Stimulated activated memory B cell treated with anti-CD40 and anti-IgM and Interleukin-4, amounts not matched to agents 10 μg/mL and 1 μg/mL and 100 μg/mL, for 72 hours (primary cell): Measurements from ENCODE around the gene POT1.

Source experiments
- ATAC-seq: fragments of 150-1000 bp; cut with Tn5 transposase; 2 replicates; pipeline ENCODE4 v1.10.0; 2021
- H3K27ac Mint-ChIP-seq: one replicate; pipeline ENCODE4 v1.8.0; 2022; ENCODE audit warnings: mild to moderate bottlenecking, mixed read lengths
- H3K27me3 Mint-ChIP-seq: one replicate; pipeline ENCODE4 v1.8.0; 2022; ENCODE audit warnings: mixed read lengths
- H3K36me3 Mint-ChIP-seq: one replicate; pipeline ENCODE4 v1.8.0; 2022; ENCODE audit warnings: mixed read lengths
- H3K4me1 Mint-ChIP-seq: one replicate; pipeline ENCODE4 v1.8.0; 2022; ENCODE audit warnings: mixed read lengths
- H3K4me3 Mint-ChIP-seq: one replicate; pipeline ENCODE4 v1.8.0; 2022; ENCODE audit warnings: mild to moderate bottlenecking, moderate library complexity, mixed read lengths
- H3K9me3 Mint-ChIP-seq: one replicate; pipeline ENCODE4 v1.8.0; 2022; ENCODE audit warnings: mixed read lengths

Gene POT1

DNA sequence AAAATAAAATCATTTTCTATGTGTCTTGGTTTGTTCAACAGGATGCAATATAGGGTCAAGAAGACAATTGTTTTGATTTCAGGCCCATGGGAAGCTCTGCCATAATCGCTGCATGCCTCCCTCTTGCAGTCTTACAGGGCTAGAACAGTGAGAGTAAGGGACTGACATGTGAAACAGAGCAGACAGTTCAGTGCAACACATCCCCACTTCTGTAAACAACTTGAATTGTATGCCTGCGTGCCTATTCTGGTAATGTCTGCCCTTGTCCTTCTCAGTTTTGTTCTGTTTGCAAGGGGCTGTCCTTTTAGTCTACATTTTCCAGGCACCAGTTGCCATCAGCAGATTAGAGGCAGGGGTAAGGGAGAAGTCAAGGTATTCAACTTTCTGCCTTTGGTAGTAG, 129.2 kb downstream of the POT1 start:
- Mint-ChIP-seq H3K27ac (no peak overlapping the region), H3K9me3 (peaks cover 5% of the 10 kb centered on the region), H3K36me3 (no peaks in the 10 kb centered on the region), H3K4me3 (no peak overlapping the region), H3K4me1 (no peaks in the 10 kb centered on the region), H3K27me3 (peaks cover 22% of the 10 kb centered on the region)
- no peak for ATAC-seq

DNA sequence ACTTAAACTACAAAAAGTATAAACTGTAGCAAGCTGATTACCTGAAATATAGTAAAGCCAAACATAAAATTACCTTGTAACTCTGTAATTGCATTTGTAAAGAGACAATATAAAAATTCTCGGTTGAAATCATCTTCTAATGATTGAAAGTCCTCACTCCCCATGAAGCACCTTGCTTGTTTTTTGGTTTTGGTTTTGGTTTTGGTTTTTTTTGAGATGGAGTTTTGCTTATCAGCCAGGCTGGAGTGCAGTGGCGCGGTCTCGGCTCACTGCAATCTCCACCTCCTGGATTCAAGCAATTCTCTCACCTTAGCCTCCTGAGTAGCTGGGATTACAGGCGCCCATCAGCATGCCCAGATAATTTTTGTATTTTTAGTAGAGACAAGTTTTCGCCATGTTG, 130.2 kb downstream of the POT1 start:
- H3K4me3 Mint-ChIP-seq, result no peak overlapping the region
- no peaks in the 10 kb centered on the region for H3K4me1 Mint-ChIP-seq
- no peak overlapping the region for H3K27ac Mint-ChIP-seq
- no peak for ATAC-seq
- H3K36me3 Mint-ChIP-seq, result no peaks in the 10 kb centered on the region
- peaks cover 5% of the 10 kb centered on the region for H3K9me3 Mint-ChIP-seq
- H3K27me3 Mint-ChIP-seq, result peaks cover 22% of the 10 kb centered on the region

DNA sequence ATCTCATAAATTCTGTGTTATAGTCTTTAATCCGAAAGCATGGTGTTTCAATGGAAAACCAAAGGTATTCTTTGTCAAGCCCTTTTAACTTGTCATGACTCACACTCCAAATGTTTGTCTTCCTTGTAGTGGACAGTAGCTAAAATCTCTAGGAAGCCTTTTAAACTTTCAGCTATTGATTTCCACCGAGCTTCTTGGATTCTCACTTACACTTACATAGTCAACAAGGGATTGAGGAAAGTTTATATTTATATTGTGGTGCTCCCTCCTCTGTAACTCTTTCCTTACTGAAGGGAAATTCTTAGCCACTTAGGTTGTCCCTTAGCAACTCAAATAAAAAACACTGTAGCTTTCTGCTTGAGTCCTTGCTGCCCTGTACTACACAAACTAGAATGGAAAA, 132.9 kb downstream of the POT1 start:
- Mint-ChIP-seq H3K4me1 (no peaks in the 10 kb centered on the region), H3K36me3 (no peaks in the 10 kb centered on the region), H3K27ac (no peak overlapping the region), H3K9me3 (peaks cover 5% of the 10 kb centered on the region), H3K4me3 (no peak overlapping the region), H3K27me3 (peaks cover 22% of the 10 kb centered on the region)
- no peak for ATAC-seq

DNA sequence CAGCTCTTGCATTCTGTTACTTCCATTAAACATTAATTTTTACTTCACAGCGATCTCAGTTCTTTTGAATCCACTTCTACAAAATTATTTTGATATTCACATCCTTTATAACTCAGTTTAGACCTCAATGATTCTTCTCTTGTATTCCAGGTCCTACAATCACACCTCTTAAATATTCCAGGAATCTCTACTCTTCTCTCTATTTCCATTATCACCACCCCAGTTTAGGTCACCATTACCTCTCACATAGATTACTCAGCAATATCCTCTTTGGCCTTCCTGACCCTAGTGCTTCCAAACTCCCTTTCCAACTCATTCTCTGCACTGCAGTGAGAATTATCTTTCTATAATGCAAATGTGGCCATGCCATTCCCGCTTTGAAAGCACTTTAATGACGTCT, 136.9 kb downstream of the POT1 start:
- H3K27me3 Mint-ChIP-seq, result peaks cover 30% of the 10 kb centered on the region
- H3K27ac Mint-ChIP-seq, result no peak overlapping the region
- H3K36me3 Mint-ChIP-seq, result no peaks in the 10 kb centered on the region
- H3K4me3 Mint-ChIP-seq, result no peak overlapping the region
- peaks cover 5% of the 10 kb centered on the region for H3K9me3 Mint-ChIP-seq
- no peaks in the 10 kb centered on the region for H3K4me1 Mint-ChIP-seq
- no peak for ATAC-seq

DNA sequence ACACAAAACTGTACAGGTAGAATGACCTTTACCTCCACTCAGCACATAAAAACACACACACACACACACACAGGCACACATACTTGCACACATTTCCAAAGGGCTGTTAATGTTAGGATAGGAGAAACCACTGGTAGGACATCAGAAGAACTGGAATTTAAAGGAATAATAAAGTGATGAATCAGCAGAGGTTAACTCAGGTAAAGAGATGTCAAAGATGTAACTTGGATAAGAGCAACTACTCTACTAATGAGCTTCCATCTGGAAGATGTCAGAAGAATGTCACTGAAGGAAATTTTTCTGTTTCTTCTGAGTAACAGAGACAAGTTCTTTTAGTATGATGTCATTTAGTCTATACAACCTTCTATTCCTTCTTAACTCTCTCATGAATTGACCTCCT, 137.6 kb downstream of the POT1 start:
- Mint-ChIP-seq H3K27me3 (peaks cover 28% of the 10 kb centered on the region), H3K4me1 (no peaks in the 10 kb centered on the region), H3K9me3 (peaks cover 5% of the 10 kb centered on the region), H3K36me3 (no peaks in the 10 kb centered on the region), H3K27ac (no peak overlapping the region), H3K4me3 (no peak overlapping the region)
- no peak for ATAC-seq

DNA sequence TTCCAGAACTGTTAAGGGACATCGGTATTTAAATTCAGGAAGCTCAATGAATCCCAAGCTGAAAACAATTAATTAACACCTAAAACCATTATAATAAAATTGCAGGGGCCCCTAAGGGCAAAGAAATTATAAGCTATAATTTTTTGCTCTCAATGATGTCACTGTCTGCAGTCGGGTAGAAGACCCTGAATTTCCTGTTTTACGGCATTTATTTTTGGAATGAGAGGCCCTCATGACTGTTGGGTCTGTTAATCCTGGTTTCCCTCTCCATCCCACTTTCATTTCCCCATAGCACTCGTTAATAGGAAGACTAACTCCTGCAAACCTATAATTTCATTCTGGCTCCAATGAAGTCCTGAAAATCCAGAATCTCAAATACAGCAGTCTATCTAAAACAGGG, 138.2 kb downstream of the POT1 start:
- ATAC-seq, result no peak
- H3K27me3 Mint-ChIP-seq, result peaks cover 28% of the 10 kb centered on the region
- no peaks in the 10 kb centered on the region for H3K4me1 Mint-ChIP-seq
- H3K36me3 Mint-ChIP-seq, result no peaks in the 10 kb centered on the region
- H3K27ac Mint-ChIP-seq, result no peak overlapping the region
- H3K9me3 Mint-ChIP-seq, result peaks cover 5% of the 10 kb centered on the region
- H3K4me3 Mint-ChIP-seq, result no peak overlapping the region

DNA sequence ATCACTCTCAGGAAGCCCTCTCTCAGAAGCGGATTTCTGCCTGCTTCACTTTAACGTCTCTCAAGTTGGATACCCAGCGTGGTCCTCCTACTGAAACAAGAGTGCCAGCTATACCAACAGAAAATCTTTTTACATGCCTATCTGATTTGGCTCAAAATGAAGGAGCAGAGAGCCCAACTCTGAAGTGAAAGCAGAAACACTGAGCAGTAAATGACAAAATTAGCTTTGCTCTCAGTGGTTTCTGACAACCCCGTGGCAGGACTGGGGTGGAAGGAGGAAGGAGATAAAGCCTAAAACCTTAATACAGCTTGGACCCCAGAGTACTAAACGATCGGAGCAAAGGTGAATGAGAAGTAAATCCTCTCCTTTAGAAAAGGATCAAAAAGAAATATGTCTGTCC, 139.0 kb downstream of the POT1 start:
- H3K9me3 Mint-ChIP-seq, result peaks cover under 1% of the 10 kb centered on the region
- no peaks in the 10 kb centered on the region for H3K4me1 Mint-ChIP-seq
- H3K27ac Mint-ChIP-seq, result no peak overlapping the region
- ATAC-seq, result no peak
- H3K36me3 Mint-ChIP-seq, result no peaks in the 10 kb centered on the region
- peaks cover 28% of the 10 kb centered on the region for H3K27me3 Mint-ChIP-seq
- no peak overlapping the region for H3K4me3 Mint-ChIP-seq

DNA sequence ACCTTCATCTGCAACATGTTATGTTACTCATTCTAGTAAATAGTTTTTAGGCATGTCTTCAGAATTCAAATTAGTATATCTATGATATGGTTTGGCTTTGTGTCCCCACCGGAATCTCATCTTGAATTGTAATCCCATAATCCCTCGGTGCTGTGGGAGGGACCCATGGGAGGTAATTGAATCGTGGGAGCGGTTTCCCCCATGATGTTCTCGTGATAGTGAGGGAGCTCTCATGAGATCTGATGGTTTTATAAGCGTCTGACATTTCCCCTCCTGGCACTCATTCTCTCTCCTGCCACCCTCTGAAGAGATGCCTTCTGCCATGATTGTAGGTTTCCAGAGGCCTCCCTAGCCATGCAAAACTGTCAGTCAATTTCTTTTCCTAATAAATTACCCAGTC, 143.6 kb downstream of the POT1 start:
- Mint-ChIP-seq H3K4me3 (no peak overlapping the region), H3K36me3 (no peaks in the 10 kb centered on the region), H3K27me3 (peaks cover 19% of the 10 kb centered on the region), H3K4me1 (no peaks in the 10 kb centered on the region), H3K27ac (no peak overlapping the region), H3K9me3 (no peaks in the 10 kb centered on the region)
- ATAC-seq, result no peak

DNA sequence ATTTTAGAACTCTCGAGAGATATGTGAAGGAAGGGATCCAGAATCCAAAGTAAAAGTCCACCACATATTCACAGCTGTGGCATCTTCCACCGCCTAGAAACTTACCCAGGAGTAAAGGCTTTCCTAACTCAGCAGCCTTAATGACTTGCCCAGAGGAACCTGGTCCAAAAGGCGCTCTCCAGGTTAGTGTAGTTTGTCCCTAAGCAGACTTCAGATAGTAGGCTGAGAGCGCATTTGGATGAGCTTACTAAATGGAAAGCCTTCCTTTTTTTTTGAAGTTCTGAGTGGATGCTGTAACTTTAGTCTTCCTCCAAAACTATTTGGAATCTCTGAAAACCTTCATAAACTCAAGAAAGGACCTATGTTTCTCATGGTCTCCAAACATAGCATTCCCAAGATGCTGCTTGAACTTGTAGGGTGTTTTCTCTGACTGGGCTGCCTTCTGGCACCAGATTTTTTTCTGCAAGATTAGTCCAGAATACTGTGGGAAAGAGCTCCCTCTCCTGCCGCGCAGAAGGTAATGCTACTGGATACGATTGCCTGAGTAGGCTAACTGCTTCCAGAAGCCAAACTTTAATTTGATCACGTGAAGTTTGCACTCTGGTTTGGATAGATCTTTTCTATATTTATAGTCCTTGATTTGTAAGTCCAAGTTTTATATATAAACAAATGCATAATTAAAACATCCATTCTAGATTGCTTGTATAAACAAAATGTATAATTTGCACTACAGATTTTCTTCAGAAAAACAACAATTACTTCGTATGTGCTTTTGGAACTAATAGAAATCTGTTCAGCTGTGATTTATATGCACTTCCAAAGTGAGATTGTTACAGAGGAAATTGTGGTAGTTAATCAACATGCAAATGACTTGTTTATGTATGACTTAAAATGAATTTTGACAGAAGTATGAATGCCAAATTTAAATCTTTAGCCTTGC, 144.5 kb downstream of the POT1 start:
- Mint-ChIP-seq H3K4me3 (no peak overlapping the region), H3K27ac (no peak overlapping the region), H3K27me3 (peaks cover 12% of the 10 kb centered on the region), H3K36me3 (no peaks in the 10 kb centered on the region), H3K4me1 (no peaks in the 10 kb centered on the region), H3K9me3 (no peaks in the 10 kb centered on the region)
- no peak for ATAC-seq

DNA sequence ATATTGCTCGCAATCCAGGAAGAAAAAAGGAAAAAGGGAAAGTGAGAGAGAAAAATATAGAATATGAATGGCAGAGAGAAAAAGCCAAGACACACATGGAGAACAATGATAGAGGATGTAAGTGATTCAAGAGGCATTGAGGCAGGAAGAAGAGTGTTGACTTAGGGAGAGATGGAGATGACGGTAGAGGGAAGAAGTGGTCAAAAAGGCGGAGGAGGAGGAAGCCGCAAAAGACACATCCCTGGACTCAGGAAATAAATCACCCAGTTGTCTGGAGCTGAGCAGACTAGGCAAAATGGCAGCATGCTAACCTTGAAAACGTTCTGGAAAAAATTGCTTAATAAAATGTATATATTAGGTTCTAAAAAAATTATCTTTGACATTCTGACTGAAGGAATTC, 146.4 kb downstream of the POT1 start:
- Mint-ChIP-seq H3K36me3 (no peaks in the 10 kb centered on the region), H3K9me3 (no peaks in the 10 kb centered on the region), H3K4me1 (no peaks in the 10 kb centered on the region), H3K27me3 (no peaks in the 10 kb centered on the region), H3K4me3 (no peak overlapping the region), H3K27ac (no peak overlapping the region)
- no peak for ATAC-seq

DNA sequence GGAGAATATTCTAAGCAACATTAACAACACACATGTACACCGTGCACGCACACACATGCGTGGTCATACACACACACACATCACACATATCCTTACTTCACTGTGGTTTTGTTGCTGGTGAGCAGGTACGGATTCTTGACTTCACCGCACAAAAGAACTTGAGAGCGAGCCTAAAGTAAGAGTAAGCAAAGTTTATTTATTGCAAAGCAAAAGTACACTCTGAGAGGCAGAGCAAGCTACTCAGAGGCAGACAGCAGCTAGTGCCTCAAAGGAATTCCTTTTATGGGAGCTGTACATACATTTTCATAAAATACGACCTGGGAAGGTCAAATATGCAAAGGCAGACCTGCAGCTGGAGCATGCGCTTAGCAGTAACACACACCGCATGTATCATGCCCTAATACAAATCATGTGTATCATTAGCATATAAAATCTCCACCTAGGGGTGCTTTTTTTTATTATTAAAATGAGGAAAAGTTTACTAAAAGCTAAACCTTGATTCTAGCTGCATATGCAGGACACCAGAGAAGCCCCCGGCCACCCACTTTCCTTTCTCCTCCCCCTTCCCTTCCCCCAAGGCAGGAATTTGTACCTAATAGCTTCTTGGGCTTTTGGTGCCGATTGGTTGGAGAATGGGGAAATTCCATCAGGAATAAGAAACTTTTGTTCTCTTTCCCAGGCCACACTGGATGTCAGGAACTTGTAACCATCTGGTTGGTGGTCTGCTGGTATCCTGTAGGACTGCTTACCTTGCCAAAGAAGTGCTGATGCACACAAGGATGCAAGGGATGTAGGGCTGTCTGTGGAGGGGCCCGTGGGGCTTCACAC, 147.5 kb downstream of the POT1 start:
- H3K4me1 Mint-ChIP-seq, result no peaks in the 10 kb centered on the region
- no peaks in the 10 kb centered on the region for H3K9me3 Mint-ChIP-seq
- no peaks in the 10 kb centered on the region for H3K27me3 Mint-ChIP-seq
- H3K27ac Mint-ChIP-seq, result no peak overlapping the region
- no peak overlapping the region for H3K4me3 Mint-ChIP-seq
- H3K36me3 Mint-ChIP-seq, result no peaks in the 10 kb centered on the region
- ATAC-seq, result no peak

DNA sequence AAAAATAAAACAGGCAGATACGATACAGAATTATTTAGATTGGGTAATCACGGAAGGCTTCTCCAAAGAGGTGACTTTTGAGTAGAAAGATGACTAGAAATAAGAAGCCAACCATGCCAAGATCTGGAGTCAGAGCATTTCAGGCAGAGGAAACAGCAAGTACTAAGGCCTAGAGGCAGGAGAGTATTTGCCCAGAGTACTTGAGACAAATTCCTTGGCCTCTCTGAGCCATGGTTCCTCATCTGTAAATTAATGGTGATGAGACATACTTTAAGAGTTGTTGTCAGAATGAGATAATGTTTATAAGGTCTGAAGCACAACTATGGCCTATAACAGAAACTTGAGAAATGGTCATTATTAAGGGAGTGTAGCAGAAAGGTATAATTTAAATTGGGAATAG, 148.2 kb downstream of the POT1 start:
- no peaks in the 10 kb centered on the region for H3K27me3 Mint-ChIP-seq

DNA sequence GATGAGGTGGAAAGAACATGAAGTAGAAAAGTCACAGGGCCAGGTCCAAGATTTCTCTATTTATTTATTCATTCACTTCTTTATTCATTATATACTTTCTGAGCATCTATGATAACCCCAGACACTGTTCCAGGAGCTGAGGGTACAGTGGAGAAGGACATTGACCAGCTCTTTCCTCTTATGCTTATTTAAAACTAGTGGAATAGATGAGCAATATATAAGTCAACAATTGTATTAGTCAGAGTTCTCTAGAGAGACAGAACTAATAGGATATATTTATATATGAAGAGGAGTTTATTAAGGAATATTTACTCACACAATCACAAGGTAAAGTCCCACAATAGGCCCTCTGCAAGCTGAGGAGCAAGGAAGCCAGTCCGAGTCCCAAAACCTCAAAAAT, 149.0 kb downstream of the POT1 start:
- no peak overlapping the region for H3K27ac Mint-ChIP-seq
- H3K27me3 Mint-ChIP-seq, result no peaks in the 10 kb centered on the region
- no peak overlapping the region for H3K4me3 Mint-ChIP-seq
- no peaks in the 10 kb centered on the region for H3K4me1 Mint-ChIP-seq
- no peak for ATAC-seq
- H3K9me3 Mint-ChIP-seq, result no peaks in the 10 kb centered on the region
- H3K36me3 Mint-ChIP-seq, result no peaks in the 10 kb centered on the region

More for the DNA sequence above, 148.2 kb downstream of the POT1 start:
- no peak overlapping the region for H3K4me3 Mint-ChIP-seq
- no peak overlapping the region for H3K27ac Mint-ChIP-seq
- no peaks in the 10 kb centered on the region for H3K36me3 Mint-ChIP-seq
- no peaks in the 10 kb centered on the region for H3K4me1 Mint-ChIP-seq
- no peaks in the 10 kb centered on the region for H3K9me3 Mint-ChIP-seq
- peak; percentile 24 for ATAC-seq

DNA sequence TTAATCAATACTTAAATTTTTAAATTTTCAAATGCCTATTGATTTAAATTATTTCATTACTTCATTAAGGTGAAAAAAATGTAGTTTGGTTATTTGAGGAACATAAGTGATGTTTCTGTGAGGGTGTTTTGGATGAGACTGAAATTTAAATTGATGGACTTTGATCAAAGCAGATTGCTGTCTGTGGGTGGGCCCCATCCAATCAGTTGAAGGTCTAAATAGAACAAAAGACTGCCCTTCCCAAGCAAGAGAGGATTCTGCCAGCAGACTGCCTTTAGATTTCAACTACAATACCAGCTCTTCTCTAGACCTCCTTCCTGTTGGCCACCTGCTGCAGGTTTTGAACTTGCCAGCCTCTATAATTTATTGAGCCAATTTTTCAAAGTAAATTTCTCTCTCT, 149.6 kb downstream of the POT1 start:
- Mint-ChIP-seq H3K27ac (no peak overlapping the region), H3K9me3 (no peaks in the 10 kb centered on the region), H3K4me3 (no peak overlapping the region), H3K27me3 (no peaks in the 10 kb centered on the region), H3K36me3 (no peaks in the 10 kb centered on the region), H3K4me1 (no peaks in the 10 kb centered on the region)
- ATAC-seq, result no peak

DNA sequence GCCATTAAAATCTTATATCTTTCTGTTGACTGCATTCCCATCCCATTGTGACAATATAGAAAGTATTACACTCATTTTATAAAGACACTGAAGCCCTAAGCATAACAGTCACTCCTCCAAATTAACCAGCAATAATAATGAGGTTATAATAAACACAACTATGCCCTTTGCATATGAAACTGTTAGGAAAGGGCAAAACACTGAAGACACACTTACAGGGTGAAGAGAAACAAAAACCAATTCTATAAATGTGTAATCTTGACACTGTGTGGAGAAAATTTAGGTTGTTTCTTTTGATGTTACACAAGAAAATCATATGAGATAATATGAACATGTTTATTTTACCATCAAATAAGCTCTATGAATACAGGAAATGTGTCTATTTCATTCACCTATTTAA, 150.0 kb downstream of the POT1 start:
- H3K36me3 Mint-ChIP-seq, result no peaks in the 10 kb centered on the region
- ATAC-seq, result no peak
- no peaks in the 10 kb centered on the region for H3K9me3 Mint-ChIP-seq
- no peak overlapping the region for H3K27ac Mint-ChIP-seq
- H3K27me3 Mint-ChIP-seq, result no peaks in the 10 kb centered on the region
- H3K4me1 Mint-ChIP-seq, result no peaks in the 10 kb centered on the region
- H3K4me3 Mint-ChIP-seq, result no peak overlapping the region

DNA sequence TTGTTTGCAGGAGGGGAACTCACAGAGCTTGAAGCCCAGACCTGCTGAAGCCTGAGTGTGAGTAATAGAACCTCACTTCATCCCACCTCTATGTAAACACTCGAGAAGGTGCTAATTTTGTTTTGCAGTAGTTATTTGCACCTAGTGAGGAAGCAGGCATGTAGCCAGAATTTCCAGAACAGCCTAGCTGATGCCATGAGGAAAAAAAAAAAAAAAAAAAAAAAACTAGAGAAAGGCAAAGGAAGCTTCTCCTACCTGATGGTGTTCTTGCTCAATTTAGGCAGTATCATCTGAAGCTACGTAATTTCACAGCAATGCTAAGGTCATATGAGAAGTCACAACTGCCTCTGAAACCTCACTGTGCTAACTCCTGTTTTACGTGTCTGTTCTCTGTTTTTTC, 150.4 kb downstream of the POT1 start:
- no peak overlapping the region for H3K27ac Mint-ChIP-seq
- H3K27me3 Mint-ChIP-seq, result no peaks in the 10 kb centered on the region
- H3K36me3 Mint-ChIP-seq, result no peaks in the 10 kb centered on the region
- H3K4me3 Mint-ChIP-seq, result no peak overlapping the region
- no peaks in the 10 kb centered on the region for H3K9me3 Mint-ChIP-seq
- no peaks in the 10 kb centered on the region for H3K4me1 Mint-ChIP-seq
- no peak for ATAC-seq
